Naive thymus-derived CD8-positive, alpha-beta T cell (primary cell): ENCODE data around the gene OR5M10. TPM values are rescaled to one million over a fixed set of nuclear protein-coding genes. Genes with fewer than 3 reads are reported as not detected.

Source experiments
- polyA plus RNA-seq, 3 donors: library from polyadenylated mRNA; unstranded; fragments of 300-500 nt; fragmentation: Illumina TruSeq; gene quantifications; one replicate each; pipeline ENCODE4 v1.2.3, GENCODE V29; 2021
- total RNA-seq, 8 experiments: library from RNA in 2 of 8; stranded (reverse) in 2 of 8; gene quantifications; one replicate each; pipeline ENCODE4 v1.2.3 and lab custom pipeline; 2021 to 2026

OR5M10 gene
- total and polyA plus RNA-seq, 5 experiments from 2014 or later = not detected

Other genes starting within 250 kb of the OR5M10 start
- not detected for gene OR8K1, start 231.7 kb downstream of the OR5M10 start, total RNA-seq
- not detected for gene OR8K1, start 231.7 kb downstream of the OR5M10 start, polyA plus RNA-seq
- not detected for gene OR8J1, start 223.4 kb downstream of the OR5M10 start, total RNA-seq
- gene OR8J1, start 223.4 kb downstream of the OR5M10 start, polyA plus RNA-seq = not detected
- not detected for gene OR8U1, start 202.1 kb downstream of the OR5M10 start, total RNA-seq
- gene OR8U1, start 202.1 kb downstream of the OR5M10 start, polyA plus RNA-seq = not detected
- gene OR5AL1, start 165.0 kb downstream of the OR5M10 start, total RNA-seq = not detected
- gene OR5AL1, start 165.0 kb downstream of the OR5M10 start, polyA plus RNA-seq = not detected
- not detected for gene OR5M3, start 104.4 kb downstream of the OR5M10 start, total RNA-seq
- not detected for gene OR5M3, start 104.4 kb downstream of the OR5M10 start, polyA plus RNA-seq
- not detected for gene OR5M8, start 86.4 kb downstream of the OR5M10 start, total RNA-seq
- not detected for gene OR5M8, start 86.4 kb downstream of the OR5M10 start, polyA plus RNA-seq
- gene OR5M11, start 34.5 kb downstream of the OR5M10 start, total RNA-seq = not detected
- gene OR5M11, start 34.5 kb downstream of the OR5M10 start, polyA plus RNA-seq = not detected
- not detected for gene OR5M1, start 37.2 kb upstream of the OR5M10 start, total RNA-seq
- gene OR5M1, start 37.2 kb upstream of the OR5M10 start, polyA plus RNA-seq = not detected
- gene OR5AP2, start 64.7 kb upstream of the OR5M10 start, total RNA-seq = not detected
- not detected for gene OR5AP2, start 64.7 kb upstream of the OR5M10 start, polyA plus RNA-seq
- not detected for gene OR5AR1, start 86.0 kb upstream of the OR5M10 start, total RNA-seq
- gene OR5AR1, start 86.0 kb upstream of the OR5M10 start, polyA plus RNA-seq = not detected
- gene OR9G1, start 121.4 kb upstream of the OR5M10 start, total RNA-seq = not detected
- not detected for gene OR9G1, start 121.4 kb upstream of the OR5M10 start, polyA plus RNA-seq
- not detected for gene OR9G4, start 171.0 kb upstream of the OR5M10 start, total RNA-seq
- gene OR9G4, start 171.0 kb upstream of the OR5M10 start, polyA plus RNA-seq = not detected